ENCODE results near the gene ITGB2.
"Not testable (repeated sequence)": the region's sequence is repeated elsewhere in the genome, so short reads cannot be mapped to it uniquely, and the experiment has no call there.

Gene ITGB2

DNA sequence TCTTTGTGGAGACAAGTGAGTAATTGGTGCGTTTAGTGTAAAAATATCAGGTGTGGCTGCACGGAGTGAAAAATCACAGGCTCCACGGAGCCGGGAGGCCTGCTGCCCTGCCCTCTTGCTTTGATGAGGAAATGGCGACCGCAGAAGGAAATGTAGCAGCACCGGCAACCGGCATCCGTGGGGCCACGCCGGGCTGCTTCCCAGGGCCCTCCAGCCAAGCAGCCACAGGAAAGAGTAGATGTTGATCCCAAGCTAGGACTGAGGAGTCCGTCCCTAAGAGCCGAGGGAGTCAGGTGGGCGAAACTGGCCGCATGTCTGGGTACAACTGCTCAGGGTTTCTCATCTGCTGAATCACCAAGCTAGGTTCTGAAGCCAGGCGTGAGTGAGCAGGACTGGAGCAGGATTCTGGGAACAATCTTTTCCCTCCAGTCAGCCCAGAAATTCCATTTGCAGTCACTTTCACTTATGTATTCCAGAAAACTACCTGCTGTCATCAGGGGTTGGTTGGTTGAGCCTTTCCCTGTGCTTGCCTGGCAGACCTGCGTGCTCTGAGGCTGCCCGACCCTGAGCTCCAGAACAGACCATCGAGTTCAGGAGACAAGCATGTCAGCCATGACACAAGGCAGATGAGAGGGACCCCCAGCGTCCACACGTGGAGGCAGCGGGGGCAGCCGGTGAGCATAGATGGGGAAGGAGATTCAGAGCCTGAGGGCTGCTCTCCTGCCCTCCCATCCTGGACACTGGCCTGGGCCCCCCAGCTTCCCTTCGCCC is 5.8 kb upstream of the ITGB2 start:
- no peak for DNase-seq (ENCODE audit: low read depth)

DNA sequence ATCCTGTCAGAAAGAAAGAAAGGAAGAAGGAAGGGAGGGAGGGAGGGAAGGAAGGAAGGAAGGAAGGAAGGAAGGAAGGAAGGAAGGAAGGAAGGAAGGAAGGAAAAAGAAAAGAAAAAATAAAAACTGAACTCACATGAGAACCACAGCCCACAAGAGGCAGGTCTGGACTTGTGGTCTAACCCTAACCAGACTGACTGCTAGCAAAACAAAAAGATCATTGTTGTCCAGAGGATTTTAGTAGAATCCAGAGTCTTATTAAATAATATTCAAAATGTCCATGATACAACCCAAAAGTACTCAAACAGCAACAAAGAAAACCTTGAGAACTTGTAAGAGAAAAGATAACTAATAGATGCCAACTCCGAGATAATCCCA is 4.7 kb upstream of the ITGB2 start:
- no peak for DNase-seq (ENCODE audit: low read depth)

DNA sequence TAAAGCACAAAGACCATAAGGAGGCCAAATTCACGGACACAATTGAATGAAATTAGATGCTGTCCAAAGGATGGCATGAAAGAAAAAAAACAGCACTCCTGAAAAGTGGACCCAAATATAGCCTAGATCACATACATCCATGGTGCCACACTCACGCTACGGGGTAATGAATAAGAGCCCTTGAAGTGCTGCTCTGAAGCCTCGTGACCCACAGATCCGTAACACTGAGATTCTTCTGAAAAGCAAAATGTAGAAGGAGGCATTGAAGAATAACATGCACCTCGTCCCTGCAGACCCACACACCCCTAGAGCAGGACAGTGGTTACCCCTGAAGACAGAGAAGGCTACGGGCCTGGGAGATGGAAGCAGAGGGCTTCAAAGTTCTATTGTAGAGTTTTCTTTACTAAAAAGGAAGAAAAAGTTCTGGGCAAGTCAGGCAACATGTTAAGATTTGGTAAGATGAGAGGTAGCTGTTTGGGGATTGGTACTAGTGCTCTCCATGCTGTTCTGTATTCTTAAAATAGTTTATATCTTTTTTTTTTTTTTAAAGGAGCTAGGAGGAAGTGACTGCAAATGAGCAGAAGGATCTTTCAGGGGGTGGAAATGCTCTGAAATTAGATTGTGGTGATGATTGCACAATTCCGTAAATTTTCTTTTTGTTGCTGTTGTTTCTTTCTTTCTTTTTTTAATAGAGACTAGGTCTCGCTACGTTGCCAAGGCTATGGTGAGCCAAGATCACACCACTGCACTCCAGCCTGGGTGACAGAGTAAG is 4.1 kb upstream of the ITGB2 start:
- DNase-seq (ENCODE audit: low read depth) = no peak

- no peak for DNase-seq (ENCODE audit: low read depth)
Measured at GRCh38 chr21:44923480-44924084, 2.9 kb upstream of the ITGB2 start.

DNA sequence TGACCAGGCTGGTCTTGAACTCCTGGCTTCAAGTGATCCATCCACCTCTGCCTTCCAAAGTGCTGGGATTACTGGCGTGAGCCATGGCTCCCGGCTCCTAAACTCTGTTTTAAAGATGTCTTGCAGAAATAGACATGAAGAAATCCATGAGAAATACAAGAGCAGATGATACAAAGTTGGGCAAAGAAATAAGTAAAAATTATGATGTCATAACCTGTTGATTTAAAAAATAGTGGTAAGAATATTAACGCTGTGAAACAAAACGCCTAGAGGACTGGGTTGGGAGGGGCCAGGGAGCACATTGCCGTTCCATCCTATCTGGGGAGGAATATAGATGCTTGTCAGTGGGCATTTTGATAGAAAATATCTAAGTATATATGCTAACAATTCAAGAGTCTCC is 1.2 kb upstream of the ITGB2 start:
- DNase-seq (ENCODE audit: low read depth) = no peak

DNA sequence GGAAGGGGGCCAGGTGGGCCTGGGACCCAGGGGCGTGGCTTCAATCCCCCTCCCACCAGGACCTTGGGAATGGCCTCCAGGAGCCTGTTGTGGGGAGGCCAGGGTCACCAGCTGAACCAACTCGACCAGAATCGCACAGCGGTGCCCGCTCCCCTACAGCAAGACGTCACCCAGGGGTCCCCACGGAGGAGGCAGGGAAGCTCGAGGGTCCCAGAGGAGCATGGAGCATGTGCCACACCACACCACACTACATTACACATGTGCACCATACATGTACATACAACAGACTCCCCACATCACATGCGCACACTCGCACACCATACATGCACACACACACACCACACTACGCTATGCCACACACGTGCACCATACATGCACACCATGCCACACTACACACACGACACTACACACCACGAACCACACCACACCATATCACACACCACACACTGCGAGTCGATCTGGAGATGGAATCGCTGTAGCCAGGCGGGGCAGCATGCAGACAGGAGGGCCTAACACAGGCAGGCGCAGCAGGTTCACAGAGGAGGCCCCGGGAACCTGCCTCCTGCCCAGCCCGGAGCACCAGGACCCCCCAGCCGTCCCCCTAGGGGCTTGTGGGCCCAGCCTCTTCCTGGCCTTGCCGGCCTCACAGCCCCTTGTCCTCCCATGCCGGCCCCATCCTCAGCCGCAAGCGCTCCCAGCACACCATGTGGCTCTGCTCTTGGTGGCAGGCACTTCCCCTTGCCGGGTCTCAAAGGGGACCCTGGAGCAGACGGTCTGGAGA is 596 bp downstream of the ITGB2 start:
- no peak for DNase-seq (ENCODE audit: low read depth)

DNA sequence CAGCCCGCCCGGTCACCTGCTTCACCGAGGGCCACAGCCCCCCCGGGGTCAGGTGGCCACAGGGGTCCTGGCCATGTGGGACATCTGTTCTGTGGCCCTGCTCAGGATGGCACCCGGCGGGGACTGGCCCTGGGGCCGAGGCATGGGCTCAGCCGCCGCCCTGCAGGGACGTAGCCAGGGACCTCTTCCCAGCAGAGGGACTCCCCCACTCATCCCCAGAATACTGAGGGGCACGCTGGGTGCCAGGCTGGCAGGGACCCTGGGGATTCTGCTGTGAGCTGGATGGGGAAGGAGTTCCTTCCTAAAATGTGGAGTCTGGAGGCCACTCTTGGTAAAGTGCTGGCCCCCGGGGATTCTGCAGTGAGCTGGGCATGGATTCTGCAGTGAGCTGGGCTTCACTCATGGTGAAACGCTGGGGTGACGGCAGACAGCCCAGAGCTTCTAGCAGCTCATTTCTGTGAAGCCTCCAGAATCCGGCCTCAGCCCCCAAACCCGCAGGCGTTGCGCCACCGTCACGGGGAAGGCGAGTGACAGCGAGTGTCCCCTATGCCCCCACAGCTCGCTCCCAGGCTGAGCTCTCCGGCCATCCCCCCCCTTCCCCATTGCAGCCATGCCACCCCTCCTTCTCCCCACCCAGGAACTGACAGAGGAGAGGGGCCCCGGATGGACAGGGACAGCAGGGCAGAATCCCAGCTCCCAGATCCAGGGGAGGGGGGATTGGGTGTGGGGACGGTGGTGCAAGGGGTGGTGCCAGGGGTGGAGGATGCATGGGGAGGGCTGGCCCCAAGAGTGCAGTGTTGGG is 1.4 kb downstream of the ITGB2 start:
- DNase-seq (ENCODE audit: low read depth) = no peak

GRCh38 chr21:44918581-44919033 is 2.1 kb downstream of the ITGB2 start:
- DNase-seq (ENCODE audit: low read depth) = no peak

DNA sequence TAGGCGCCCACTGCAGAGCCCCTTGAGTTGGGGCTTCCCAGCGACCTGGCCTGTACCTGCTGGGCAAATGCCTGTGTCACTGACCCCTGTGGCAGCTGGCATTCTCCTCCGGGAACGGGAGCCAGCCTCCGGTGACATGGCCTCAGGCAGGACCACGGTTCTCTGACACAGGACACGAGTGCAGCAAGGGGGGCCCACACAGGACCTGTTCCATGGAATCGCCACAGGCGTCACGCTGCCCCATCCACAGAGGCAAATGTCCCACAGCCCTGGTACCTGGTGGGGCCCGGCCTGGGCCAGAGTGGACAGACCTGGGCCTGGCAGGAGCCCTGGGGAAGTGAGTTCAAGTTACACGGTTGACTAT is 2.6 kb downstream of the ITGB2 start:
- DNase-seq (ENCODE audit: low read depth) = no peak

DNA sequence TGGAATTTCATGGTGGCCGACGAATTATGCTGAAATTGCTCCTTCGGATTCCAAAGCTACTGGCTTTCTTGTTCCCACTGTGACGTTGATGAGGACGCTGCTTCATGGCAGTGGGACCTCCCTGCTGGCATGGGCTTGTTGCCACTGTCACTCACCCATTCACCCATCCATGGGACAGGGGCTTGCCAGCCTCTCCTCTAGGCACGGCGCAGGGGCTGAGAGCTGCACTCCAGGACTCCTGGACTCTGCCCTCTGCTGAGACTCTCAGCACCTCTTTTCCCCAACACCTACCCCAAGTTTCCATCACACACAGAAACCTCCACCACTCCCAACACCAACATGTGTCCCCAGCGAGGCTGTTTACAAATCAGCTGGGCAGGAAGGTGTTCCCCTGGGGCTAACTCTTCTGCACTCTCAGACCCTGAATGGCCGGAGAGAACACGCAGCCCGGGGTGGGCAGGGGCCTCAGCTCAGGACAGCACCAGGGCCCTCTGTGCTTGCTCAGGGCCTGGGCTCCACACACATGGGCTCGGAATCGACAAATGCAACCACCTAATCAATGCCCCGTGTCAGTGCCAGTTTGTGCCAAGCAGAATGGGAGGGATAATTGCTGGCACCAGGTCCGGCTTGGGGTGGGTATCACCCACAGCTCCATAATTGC is 3.1 kb downstream of the ITGB2 start:
- no peak for DNase-seq (ENCODE audit: low read depth)

DNA sequence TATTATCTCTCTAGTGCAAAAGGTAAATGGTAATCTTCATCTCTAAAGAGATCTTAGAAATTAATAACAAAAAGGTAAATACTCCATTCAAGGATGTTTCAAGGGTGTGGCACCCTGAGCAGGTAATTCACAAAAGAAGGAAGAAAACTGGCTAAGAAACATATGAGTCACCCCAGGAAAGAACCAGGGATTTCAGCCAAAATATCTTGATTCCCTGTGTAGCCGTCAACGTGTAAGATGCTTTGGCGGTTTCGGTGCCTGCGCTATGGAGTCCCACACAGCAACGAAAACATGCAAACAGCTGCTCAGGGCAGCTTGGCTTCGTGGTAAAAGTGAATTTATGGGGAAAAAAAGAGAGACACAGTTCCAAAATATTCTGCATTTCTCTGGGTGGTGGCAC is 3.7 kb downstream of the ITGB2 start:
- no peak for DNase-seq (ENCODE audit: low read depth)

GRCh38 chr21:44914176-44914874 is 6.4 kb downstream of the ITGB2 start:
- no peak for DNase-seq (ENCODE audit: low read depth)

DNA sequence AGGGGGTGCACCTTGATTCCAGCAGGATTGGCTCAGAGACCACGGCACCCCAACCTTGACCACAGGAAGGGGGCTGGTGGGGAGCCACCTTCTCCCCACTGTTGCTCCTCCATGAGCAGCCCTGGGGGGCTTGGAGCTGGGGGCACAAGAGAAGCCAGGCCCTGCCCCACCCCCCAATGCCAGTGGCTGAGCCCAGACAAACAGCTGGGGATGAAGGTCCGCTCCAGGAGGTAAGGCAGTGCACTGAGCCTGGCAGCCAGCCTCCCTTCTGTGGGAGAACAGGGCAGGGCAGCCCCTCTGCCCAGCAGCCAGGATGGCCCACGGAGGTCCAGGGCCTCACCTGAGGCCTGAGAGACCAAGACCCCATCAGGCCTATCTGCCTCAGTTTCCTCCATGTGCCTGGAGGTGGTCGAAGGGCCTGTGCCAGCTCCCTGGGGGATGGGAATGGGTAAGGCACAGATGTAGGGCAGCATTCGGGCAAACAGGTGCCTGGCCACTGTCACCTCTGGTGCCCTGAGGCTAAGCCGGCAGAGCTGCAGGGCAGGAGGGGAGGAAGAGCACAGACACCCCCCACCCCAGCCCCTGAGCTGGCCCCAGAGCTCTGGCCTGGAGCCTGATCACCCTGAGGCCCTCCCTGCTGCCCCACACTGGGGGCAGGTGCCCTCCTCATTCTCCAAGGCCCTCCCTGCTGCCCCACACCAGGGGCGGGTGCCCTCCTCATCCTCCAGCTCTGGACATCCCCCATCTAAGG is 7.1 kb downstream of the ITGB2 start:
- no peak for DNase-seq (ENCODE audit: low read depth)

DNA sequence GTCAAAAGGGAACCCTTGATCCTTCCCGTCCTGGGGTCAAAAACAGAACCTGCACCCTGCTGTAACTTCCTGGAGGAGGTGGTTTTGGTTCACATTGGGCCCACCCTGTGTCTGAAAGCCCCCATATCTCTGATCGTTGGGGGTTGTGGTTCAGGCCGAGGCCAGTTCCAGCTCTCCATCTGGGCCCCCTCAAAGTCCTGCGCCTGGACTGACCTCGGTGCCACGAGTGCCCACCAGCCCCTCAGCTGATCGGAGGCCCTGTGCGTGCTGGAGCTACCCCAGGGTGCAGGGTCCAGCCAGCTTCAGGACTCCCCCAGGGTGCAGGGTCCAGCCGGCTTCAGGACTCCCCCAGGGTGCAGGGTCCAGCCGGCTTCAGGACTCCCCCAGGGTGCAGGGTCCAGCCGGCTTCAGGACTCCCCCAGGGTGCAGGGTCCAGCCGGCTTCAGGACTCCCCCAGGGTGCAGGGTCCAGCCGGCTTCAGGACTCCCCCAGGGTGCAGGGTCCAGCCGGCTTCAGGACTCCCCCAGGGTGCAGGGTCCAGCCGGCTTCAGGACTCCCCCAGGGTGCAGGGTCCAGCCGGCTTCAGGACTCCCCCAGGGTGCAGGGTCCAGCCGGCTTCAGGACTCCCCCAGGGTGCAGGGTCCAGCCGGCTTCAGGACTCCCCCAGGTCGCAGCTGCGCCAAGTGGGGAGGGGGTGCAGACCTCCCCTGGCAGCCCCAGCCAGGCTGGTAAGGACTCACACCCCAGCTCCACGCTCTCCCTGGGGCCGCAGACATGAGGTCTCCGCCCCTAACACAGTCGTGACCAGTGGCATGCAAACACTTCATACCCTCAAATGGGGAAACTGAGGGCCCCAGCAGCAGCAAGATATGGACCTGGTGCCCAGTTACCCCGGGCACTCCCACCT is 7.9 kb downstream of the ITGB2 start:
- DNase-seq (ENCODE audit: low read depth) = not testable (repeated sequence)

GRCh38 chr21:44912158-44912473 is 8.6 kb downstream of the ITGB2 start:
- DNase-seq (ENCODE audit: low read depth) = no peak

GRCh38 chr21:44911384-44912157 is 9.1 kb downstream of the ITGB2 start:
- DNase-seq (ENCODE audit: low read depth) = no peak

DNA sequence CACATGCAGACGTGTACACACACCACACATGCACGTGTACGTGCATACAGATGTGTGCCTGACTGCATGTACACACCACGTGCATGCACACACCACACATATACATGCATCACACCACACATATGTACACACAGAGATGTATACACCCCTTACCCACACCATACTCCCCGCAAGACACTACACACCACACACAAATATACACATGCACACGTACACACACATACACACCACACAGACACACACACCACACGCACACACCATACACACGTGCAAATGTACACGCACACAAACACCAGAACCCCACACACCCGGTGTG is 9.7 kb downstream of the ITGB2 start:
- no peak for DNase-seq (ENCODE audit: low read depth)
